B cell (primary cell): ENCODE data around the gene RDH8. TPM values are rescaled to one million over a fixed set of nuclear protein-coding genes. Genes with fewer than 3 reads are reported as not detected.

Source experiments
- ATAC-seq: fragments of 200-7000 bp; cut with Tn5 transposase; one replicate; pipeline ENCODE4 v1.10.0; 2021; ENCODE audit warnings: low read depth, mild to moderate bottlenecking, moderate number of reproducible peaks, moderate library complexity
- CTCF ChIA-PET: fragments of 350-600 bp; sonication (Branson Sonifier 250); formaldehyde crosslinking; loops from one replicate; lab custom pipeline; 2021; ENCODE audit warnings: antibody characterized with exemption, inconsistent platforms; lab: Charles Lee
- POLR2A ChIA-PET: fragments of 350-600 bp; sonication (Branson Sonifier 250); formaldehyde crosslinking; loops from one replicate; lab custom pipeline; 2021; ENCODE audit warnings: antibody characterized with exemption; lab: Charles Lee
- DNase-seq: peaks from one replicate; pipeline ENCODE4 v3.0.0; 2013
- H2AFZ ChIP-seq: 2 replicates; pipeline ENCODE4 v1.6.1; 2012; ENCODE audit warnings: mild to moderate bottlenecking, low read depth, low read length; ENCODE audit not compliant: insufficient read depth, poor library complexity, severe bottlenecking
- H3K27ac ChIP-seq, 2 donors: 1 replicate in 1 of 2; 2 replicates in 1 of 2; pipeline ENCODE4 v1.5.1; 2012 to 2013; ENCODE audit warnings: low read length in 2 of 2, mild to moderate bottlenecking in 2 of 2, moderate library complexity in 1 of 2
- H3K27me3 ChIP-seq, 4 experiments: fragments of 200-600 bp in 1 of 4; sonication (generic) in 1 of 4; replicated peaks in 1 of 4; 1 replicate in 2 of 4; 2 replicates in 2 of 4; pipeline versions ENCODE4 v1.6.1 to v1.7.0; 2013 to 2016; ENCODE audit warnings: low read length in 3 of 4, mild to moderate bottlenecking in 2 of 4, mixed read lengths in 1 of 4, moderate library complexity in 1 of 4; ENCODE audit not compliant: insufficient read depth in 4 of 4, control insufficient read depth in 3 of 4; ENCODE audit errors: control extremely low read depth in 1 of 4
- H3K36me3 ChIP-seq, 2 experiments: replicated peaks in 1 of 2; 1 replicate in 1 of 2; 2 replicates in 1 of 2; pipeline versions ENCODE4 v1.6.1 to v1.7.1; 2013; ENCODE audit warnings: low read length in 1 of 2; ENCODE audit not compliant: insufficient read depth in 2 of 2, control insufficient read depth in 1 of 2; ENCODE audit errors: control extremely low read depth in 1 of 2, extremely low read depth in 1 of 2
- H3K4me1 ChIP-seq, 2 donors: fragments of 200-600 bp in 1 of 2; sonication (generic) in 1 of 2; 1 replicate in 1 of 2; 2 replicates in 1 of 2; pipeline versions ENCODE4 v1.5.1 to v1.6.1; 2013 to 2017; ENCODE audit warnings: low read length in 2 of 2; ENCODE audit not compliant: control insufficient read depth in 2 of 2, insufficient read depth in 2 of 2
- H3K4me2 ChIP-seq: replicated peaks from 2 replicates; pipeline ENCODE3; 2012; ENCODE audit warnings: mild to moderate bottlenecking, low read depth, low read length; ENCODE audit not compliant: poor library complexity, severe bottlenecking
- H3K4me3 ChIP-seq, 5 experiments: fragments of 200-600 bp in 1 of 5; sonication (generic) in 1 of 5; 1 replicate in 3 of 5; 2 replicates in 2 of 5; pipeline versions ENCODE4 v1.5.1 to v1.7.0; 2011 to 2016; ENCODE audit warnings: low read length in 4 of 5, mild to moderate bottlenecking in 4 of 5, low read depth in 2 of 5, control low read depth in 1 of 5, moderate library complexity in 1 of 5; ENCODE audit not compliant: insufficient read depth in 1 of 5; ENCODE audit errors: control extremely low read depth in 1 of 5, extremely low read depth in 1 of 5
- H3K79me2 ChIP-seq: fragments of 200-600 bp; sonication (generic); one replicate; pipeline ENCODE4 v1.6.0; 2016; ENCODE audit warnings: low read length; ENCODE audit not compliant: control insufficient read depth, insufficient read depth
- H3K9ac ChIP-seq: fragments of 200-600 bp; sonication (generic); 2 replicates; pipeline ENCODE4 v1.6.1; 2017; ENCODE audit warnings: mild to moderate bottlenecking, low read length, moderate library complexity
- H3K9me3 ChIP-seq, 3 donors: one replicate each; pipeline versions ENCODE4 v1.6.1 to v1.7.1; 2013; ENCODE audit warnings: low read length in 2 of 3; ENCODE audit not compliant: control insufficient read depth in 2 of 3, insufficient read depth in 1 of 3; ENCODE audit errors: control extremely low read depth in 1 of 3
- H4K20me1 ChIP-seq: 2 replicates; pipeline ENCODE4 v1.6.0; 2012; ENCODE audit warnings: mild to moderate bottlenecking, low read length; ENCODE audit not compliant: insufficient read depth, control insufficient read depth, poor library complexity, severe bottlenecking
- H3K27ac Mint-ChIP-seq: one replicate; pipeline ENCODE4 v1.8.0; 2021; ENCODE audit warnings: mixed read lengths
- H3K27me3 Mint-ChIP-seq: one replicate; pipeline ENCODE4 v1.8.0; 2021; ENCODE audit warnings: mixed read lengths
- H3K4me1 Mint-ChIP-seq: one replicate; pipeline ENCODE4 v1.8.0; 2021; ENCODE audit warnings: mixed read lengths
- H3K4me3 Mint-ChIP-seq: one replicate; pipeline ENCODE4 v1.8.0; 2021; ENCODE audit warnings: mixed read lengths
- H3K9me3 Mint-ChIP-seq: one replicate; pipeline ENCODE4 v1.8.0; 2022; ENCODE audit warnings: mixed read lengths; ENCODE audit not compliant: insufficient read depth
- EZH2 ChIP-seq: IDR thresholded peaks from 2 replicates; pipeline ENCODE4 v1.6.1; 2012; ENCODE audit warnings: borderline replicate concordance, low read depth, mild to moderate bottlenecking, moderate library complexity, low read length; ENCODE audit not compliant: insufficient read depth, poor library complexity, severe bottlenecking
- WGBS: methylation state at CpG from one replicate; pipeline ENCODE4 v1.1.5; 2013; ENCODE audit warnings: missing lambda C conversion rate; ENCODE audit not compliant: insufficient coverage; 5-methylcytosine and 5-hydroxymethylcytosine counted together
- intact Hi-C: fragments of 100-400 bp; cut with micrococcal nuclease; formaldehyde crosslinking; loops from one replicate; pipeline ENCODE4 v1.10.0; 2022
- polyA plus RNA-seq: library from polyadenylated mRNA; depleted of rRNA; stranded (reverse); fragments of >200 nt; gene quantifications from 2 replicates; pipeline ENCODE4 v1.2.3, GENCODE V29; 2012
- total RNA-seq, 2 donors: library from RNA; stranded (reverse); fragments of 120-200 nt in 1 of 2; gene quantifications; 1 replicate in 1 of 2; 2 replicates in 1 of 2; pipeline versions ENCODE4 v1.2.3 to v1.2.4, GENCODE V29; 2013 to 2022
- TF ChIP-seq, protein P1 (sequence below): fragments of 200-600 bp; IDR thresholded peaks from one replicate; pipeline ENCODE4 v1.8.0; 2022; ENCODE audit warnings: antibody characterized with exemption, mild to moderate bottlenecking

Gene RDH8
- total and polyA plus RNA-seq, 2 donors (not counting 1 experiment from before 2014, with no cell fraction given), result not detected

DNA sequence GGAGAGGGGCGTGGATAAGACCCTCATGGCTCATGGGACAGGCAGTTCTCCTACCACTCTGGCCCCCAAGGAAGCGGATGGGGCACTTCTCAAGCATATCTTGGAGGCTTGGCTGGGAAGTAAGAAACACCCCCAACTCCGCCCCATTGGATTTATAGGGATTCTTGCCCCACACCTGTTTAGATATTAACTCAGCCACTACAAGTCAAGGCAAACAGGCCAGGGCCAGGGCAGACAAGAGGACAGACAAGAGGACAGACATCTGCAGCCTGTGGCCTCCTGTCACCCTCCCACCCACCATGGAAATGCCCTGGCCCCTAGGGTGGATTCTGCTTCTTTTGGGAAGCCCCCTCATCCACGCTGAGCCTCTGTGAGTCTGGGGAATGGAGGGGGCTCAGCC lies 24.1 kb downstream of the RDH8 start:
- no peak overlapping the region for H3K4me3 Mint-ChIP-seq
- no peaks in the 10 kb centered on the region for H3K4me1 Mint-ChIP-seq
- POLR2A ChIA-PET, result no interaction called here
- no peak for TF ChIP-seq EZH2
- Histone ChIP-seq H3K79me2 (no peaks in the 10 kb centered on the region), H3K27ac (no peak overlapping the region), H3K36me3 (no peaks in the 10 kb centered on the region), H3K9me3 (peaks cover 0 to 45% (median 7%) of the 10 kb centered on the region in 3 donors), H3K4me1 (no peaks in the 10 kb centered on the region), H3K27me3 (peaks cover 0 to 38% (median 5%) of the 10 kb centered on the region in 4 experiments), H3K9ac (no peak overlapping the region), H3K4me3 (no peak overlapping the region), H2AFZ (no peak overlapping the region), H4K20me1 (no peaks in the 10 kb centered on the region), H3K4me2 (no peak overlapping the region)
- 50% methylated on average over 3 of the region's 4 CpGs for WGBS
- no peak for ATAC-seq
- intact Hi-C loops, result no loop called here
- peaks cover 42% of the 10 kb centered on the region for H3K27me3 Mint-ChIP-seq
- H3K9me3 Mint-ChIP-seq, result peaks cover 3% of the 10 kb centered on the region
- CTCF ChIA-PET, result no interaction called here
- no peak overlapping the region for H3K27ac Mint-ChIP-seq
- no peak for DNase-seq

DNA sequence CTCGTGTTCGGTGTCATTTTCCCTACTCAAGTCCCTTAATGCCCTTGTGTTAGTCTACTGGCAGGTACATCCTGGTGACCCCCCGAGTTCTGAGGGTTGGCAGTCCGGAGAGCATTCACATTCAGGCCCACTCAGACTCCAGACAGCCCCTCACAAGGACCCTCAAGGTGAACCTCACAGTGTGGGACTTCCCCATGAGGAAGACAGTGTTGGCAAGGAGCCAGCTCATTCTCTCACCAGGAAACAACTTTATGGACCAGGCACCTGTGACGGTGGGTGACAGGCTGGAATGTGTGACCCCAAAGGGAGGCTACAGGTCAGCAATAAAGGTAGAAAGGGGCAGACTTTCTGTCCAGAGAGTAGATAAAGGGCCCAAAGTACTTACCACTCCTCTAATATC lies 24.5 kb downstream of the RDH8 start:
- H4K20me1 ChIP-seq, result no peaks in the 10 kb centered on the region
- H2AFZ ChIP-seq, result no peak overlapping the region
- ChIA-PET POLR2A (no interaction called here), CTCF (no interaction called here)
- no peaks in the 10 kb centered on the region for H3K36me3 ChIP-seq
- no peak overlapping the region for H3K4me3 ChIP-seq
- WGBS, result 68% methylated on average over 4 of the region's 5 CpGs
- no peak overlapping the region for H3K9ac ChIP-seq
- no peak for ATAC-seq
- H3K27ac Mint-ChIP-seq, result no peak overlapping the region
- H3K4me3 Mint-ChIP-seq, result no peak overlapping the region
- H3K9me3 Mint-ChIP-seq, result peaks cover 3% of the 10 kb centered on the region
- H3K9me3 ChIP-seq, result peaks cover 0 to 49% (median 11%) of the 10 kb centered on the region in 3 donors
- peaks cover 39% of the 10 kb centered on the region for H3K27me3 Mint-ChIP-seq
- DNase-seq, result no peak
- H3K27me3 ChIP-seq, result peaks cover 0 to 39% (median 4%) of the 10 kb centered on the region in 4 experiments
- no peaks in the 10 kb centered on the region for H3K4me1 ChIP-seq
- H3K27ac ChIP-seq, result no peak overlapping the region
- no peak overlapping the region for H3K4me2 ChIP-seq
- intact Hi-C loops, result no loop called here
- H3K4me1 Mint-ChIP-seq, result no peaks in the 10 kb centered on the region
- TF ChIP-seq, protein P1, sequence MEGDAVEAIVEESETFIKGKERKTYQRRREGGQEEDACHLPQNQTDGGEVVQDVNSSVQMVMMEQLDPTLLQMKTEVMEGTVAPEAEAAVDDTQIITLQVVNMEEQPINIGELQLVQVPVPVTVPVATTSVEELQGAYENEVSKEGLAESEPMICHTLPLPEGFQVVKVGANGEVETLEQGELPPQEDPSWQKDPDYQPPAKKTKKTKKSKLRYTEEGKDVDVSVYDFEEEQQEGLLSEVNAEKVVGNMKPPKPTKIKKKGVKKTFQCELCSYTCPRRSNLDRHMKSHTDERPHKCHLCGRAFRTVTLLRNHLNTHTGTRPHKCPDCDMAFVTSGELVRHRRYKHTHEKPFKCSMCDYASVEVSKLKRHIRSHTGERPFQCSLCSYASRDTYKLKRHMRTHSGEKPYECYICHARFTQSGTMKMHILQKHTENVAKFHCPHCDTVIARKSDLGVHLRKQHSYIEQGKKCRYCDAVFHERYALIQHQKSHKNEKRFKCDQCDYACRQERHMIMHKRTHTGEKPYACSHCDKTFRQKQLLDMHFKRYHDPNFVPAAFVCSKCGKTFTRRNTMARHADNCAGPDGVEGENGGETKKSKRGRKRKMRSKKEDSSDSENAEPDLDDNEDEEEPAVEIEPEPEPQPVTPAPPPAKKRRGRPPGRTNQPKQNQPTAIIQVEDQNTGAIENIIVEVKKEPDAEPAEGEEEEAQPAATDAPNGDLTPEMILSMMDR, result no peak
- no peak for TF ChIP-seq EZH2
- no peaks in the 10 kb centered on the region for H3K79me2 ChIP-seq
